HG02981 (cell line): ENCODE results near the gene OVAAL.

Source experiments
- ATAC-seq: cut with Tn5 transposase; IDR thresholded peaks from one replicate; pipeline ENCODE4 v1.9.1; 2021; ENCODE audit warnings: mild to moderate bottlenecking, moderate library complexity; ENCODE audit not compliant: unreplicated experiment

OVAAL gene

DNA sequence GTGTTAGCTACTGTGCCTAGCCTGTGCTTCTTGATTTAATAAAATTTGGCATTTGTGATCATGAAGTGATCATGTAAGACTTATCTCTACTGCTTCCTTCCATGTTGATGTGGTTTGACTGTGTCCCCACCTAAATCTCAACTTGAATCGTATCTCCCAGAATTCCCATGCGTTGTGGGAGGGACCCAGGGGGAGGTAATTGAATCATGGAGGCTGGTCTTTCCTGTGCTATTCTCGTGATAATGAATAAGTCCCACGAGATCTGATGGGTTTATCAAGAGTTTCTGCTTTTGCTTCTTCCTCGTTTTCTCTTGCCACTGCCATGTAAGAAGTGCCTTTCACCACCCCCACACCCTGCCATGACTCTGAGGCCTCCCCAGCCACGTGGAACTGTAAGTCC, at the start of gene OVAAL:
OVAAL (plus strand) TSS at position 301 of the 400 bp plus-strand sequence.
- no peak for ATAC-seq

DNA sequence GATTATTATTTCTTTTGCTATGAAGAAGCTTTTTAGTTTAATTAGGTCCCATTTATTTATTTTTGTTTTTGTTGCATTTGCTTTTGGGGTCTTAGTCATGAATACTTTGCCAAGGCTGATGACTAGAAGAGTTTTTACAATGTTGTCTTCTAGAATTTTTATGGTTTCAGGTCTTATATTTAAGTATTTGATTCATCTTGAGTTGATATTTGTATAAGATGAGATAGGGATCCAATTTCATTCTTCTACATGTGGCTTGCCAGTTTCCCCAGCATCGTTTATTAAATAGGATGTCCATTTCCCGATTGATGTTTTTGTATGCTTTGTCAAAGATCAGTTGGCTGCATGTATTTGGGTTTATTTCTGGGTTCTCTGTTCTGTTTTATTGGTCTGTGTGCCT, 47.9 kb upstream of the OVAAL start:
- ATAC-seq = no peak

- ATAC-seq = no peak
Observed at GRCh38 chr1:180513531-180513930, 45.2 kb upstream of the OVAAL start.

- no peak for ATAC-seq
Observed at GRCh38 chr1:180515364-180515763, 43.4 kb upstream of the OVAAL start.

DNA sequence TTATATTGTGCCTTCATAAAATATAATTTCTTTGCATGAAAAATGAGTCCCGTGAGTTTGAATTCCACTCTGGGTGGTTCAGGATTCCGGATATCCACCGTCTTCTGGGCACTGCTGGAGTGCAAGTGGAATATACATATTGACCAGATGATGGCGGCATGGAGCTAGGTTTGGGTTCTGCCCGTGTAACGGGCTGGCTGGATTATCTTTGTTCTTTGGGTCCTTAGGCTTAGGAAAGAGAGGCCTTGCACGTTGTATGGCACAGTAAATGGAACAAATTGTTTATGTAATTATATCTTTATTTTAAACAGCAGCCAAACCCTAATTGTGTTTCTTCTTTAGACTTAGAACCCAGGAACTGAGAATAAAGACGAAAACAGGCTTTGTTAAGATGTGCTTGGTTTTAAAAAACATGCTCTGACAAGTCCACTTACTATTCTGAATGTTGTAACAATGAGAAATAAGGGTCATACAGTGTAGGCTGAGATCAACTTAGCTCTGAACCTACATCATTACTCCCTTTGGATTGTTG, 42.8 kb upstream of the OVAAL start:
- ATAC-seq = peak; percentile 90

DNA sequence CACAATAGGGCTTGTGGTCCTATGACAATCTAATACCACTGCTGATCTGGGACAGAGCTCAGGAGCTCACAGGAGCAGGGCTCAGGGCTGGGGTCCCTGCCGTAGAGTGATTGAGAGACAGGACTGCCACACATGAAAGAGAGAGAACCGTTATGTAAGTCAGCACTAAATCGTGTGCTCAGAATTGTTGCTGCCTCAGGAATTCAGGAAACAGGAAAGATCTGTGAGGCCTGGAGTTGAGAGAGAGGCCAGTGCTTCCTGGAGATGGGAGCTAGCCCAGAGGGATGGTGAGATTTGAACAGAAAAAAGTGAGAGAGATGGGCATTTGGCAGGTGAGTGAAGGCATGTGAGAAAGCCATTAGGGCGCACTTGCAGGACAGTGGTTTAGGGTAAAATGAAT, 38.9 kb upstream of the OVAAL start:
- no peak for ATAC-seq

DNA sequence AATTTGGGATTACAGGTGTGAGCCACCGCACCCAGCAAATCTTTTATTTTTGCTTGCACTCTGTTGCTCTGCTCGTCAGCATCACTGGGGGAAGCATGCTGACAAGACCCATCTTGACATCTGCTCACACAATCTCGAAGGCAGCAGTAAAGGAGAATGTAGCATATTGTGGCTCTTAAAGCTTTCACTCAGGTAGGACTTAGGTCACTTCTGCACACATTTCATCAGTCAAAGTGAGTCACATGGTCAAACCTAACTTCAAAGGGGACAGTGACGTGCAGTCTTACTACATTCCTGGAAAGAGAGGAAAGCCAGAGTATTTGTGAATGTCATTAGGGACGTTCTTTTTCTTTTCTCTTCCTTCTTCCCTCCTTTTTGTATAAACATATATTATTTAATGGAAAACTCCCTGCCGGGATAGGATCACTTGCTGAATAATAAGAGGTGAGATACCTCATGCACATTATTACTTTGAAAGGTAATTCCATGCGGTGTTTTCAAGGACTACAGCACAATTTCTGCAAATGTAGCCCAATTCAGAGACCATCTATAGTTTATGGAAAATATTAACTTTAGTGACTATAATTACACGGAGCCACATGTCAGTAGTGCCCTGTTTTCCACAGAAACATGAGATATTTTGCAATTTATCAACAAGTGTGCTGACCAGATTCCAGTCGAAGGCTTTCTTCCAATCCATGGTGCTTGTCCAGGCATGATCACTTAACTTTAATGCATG, 37.1 kb upstream of the OVAAL start:
- ATAC-seq = no peak

DNA sequence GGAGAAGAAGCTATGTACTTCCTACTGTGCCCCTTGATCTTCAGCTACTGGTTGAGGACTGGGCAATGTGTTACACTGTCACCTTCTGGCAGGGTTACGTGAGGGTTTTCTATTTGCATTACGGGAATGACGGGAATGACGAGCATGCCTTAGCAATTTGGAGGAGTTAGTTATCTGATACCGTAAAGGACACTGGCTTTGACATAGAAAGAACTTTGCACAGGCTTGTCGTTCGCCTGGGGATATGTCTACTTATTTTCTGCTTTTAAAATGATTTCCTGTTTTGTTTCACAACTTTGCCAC, 36.6 kb upstream of the OVAAL start:
- no peak for ATAC-seq

DNA sequence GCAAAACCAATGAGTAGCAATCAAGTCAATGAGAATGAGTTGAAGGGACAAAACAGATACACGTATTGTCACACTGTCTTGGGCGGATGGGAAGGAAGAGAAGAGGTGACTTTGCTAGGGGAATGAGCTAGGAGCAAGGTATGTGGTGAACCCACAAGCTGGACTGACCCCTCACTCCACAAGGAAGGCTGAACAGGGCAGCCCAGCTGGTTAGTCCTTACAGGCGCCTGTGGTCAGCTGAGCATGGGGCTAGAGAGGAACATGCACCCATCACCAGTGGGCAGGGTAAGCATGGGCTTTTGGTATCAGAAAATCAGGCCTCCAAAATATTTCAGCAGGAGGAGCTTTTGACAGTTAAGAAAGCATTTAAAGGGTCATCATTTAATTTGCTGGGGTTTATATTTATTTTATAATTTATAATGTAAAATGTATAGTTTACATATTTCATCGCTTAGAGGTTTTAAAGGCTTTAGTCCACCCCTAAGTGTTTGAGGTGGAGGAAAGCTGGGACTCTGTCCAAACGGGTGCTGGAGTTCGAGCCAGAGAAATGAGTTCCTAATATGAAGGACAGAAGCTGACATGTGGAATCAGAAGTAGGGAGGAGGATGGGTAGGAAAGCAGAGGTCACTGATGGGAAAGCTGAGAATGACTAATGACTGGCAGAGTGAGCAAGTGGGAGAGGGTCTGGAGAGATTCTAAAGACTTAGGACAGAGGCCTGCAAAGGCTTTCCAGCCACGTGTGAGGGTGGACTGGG, 34.4 kb upstream of the OVAAL start:
- ATAC-seq = no peak

DNA sequence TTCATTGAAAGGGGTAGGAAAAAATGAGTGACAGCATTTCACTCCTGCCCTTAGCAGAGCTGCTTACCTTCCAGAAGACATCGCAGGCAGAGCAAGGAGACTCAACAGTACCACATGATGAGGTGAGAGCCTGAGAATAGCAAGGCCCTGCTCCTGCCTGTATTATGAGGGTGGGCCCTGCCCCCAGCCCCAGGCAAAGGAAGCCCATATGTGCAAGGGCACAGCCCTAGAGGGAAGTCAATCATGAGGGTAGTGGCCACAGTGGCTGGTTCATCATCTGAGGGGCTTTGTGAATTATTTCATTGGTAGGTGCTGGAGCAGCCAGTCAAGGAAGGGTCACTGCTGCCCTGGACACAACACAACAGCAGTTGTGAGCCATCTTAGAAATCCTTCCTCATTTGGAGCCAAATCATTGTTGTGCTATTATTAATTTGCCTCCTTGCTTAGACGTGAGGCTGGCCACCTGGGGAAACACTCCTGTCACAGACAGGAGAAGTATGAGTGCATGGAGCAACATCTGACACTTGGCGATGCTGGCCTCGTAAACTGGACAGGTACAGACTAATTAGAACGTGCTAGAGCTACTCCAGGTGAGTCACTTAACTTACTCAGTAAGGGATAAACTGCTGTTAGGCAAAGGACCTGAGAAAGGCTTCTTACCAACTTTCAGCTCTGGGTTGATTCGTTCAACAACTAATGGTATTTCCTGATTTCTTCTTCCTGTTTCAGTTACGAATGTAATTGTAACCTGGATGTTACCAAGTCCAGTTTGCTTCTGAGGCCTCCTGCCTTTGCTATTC, 33.6 kb upstream of the OVAAL start:
- no peak for ATAC-seq

DNA sequence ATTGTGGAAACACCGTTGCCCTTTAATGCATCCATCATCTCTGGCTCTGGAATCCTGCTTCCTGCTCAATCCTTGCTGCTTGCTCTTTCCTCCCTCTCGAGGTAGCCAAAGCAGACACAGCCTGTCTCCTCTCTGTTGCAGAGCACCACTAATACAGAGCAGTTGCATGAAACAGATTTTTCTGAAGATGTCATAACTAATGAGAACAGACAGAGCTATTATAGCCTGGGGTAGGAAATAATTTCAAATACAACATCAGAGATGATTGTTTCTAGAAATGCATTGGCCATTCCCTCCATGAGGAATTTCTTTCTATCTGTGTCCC, 33.1 kb upstream of the OVAAL start:
- no peak for ATAC-seq

GRCh38 chr1:180527101-180527669, 31.6 kb upstream of the OVAAL start:
- ATAC-seq = no peak

GRCh38 chr1:180528868-180529470, 29.8 kb upstream of the OVAAL start:
- ATAC-seq = no peak

GRCh38 chr1:180530501-180530900, 28.3 kb upstream of the OVAAL start:
- ATAC-seq = no peak

GRCh38 chr1:180532854-180533253, 25.9 kb upstream of the OVAAL start:
- no peak for ATAC-seq

GRCh38 chr1:180533266-180533987, 25.3 kb upstream of the OVAAL start:
- peak; percentile 53 for ATAC-seq

GRCh38 chr1:180534214-180534613, 24.6 kb upstream of the OVAAL start:
- ATAC-seq = no peak

GRCh38 chr1:180535418-180535999, 23.3 kb upstream of the OVAAL start:
- ATAC-seq = no peak

DNA sequence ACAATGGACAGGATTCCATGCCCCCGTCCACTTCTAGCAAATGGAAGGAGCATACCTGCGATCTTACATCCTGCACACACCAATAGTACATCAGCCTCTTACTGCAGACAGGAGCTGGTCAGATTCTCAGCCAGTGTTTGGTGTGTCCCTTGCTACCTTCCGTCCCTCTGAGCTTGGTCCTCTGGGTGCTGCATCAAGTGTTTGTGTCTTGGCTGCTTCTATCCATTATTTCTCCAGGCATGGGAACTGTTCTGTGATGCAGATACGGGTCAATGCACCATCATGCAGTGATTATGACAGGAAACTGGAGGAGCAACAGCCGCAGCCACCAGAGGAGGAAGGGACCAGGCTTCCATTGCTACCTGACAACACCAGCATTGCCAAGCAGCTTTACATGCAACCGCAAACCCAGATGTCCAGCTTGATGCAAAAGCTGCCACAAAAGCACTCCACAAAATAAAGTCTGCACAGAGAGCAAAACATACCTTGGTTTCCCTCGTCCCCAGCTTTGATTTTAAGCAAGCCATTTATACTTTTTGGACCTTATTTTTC, 21.9 kb upstream of the OVAAL start:
- no peak for ATAC-seq

- ATAC-seq = no peak
Observed at GRCh38 chr1:180539136-180539535, 19.6 kb upstream of the OVAAL start.
